Peyer's patch (tissue), 4 donors: ENCODE measurements around the gene NCKAP5. TPM values are rescaled to one million over a fixed set of nuclear protein-coding genes. Genes with fewer than 3 reads are reported as not detected.

Experiments used
- DNase-seq, 3 donors: peaks; one replicate each; pipeline ENCODE4 v3.0.0-alpha.2; 2017 to 2019
- H3K27ac ChIP-seq, 4 donors: fragments of 200-600 bp; sonication (generic); one replicate each; pipeline ENCODE4 v1.5.1; 2016 to 2019
- H3K27me3 ChIP-seq, 2 donors: fragments of 200-600 bp; sonication (generic); one replicate each; pipeline ENCODE4 v1.5.1; 2019
- H3K36me3 ChIP-seq, 3 donors: fragments of 200-600 bp; sonication (generic); one replicate each; pipeline ENCODE4 v1.5.1; 2016 to 2019
- H3K4me1 ChIP-seq, 4 donors: fragments of 200-600 bp; sonication (generic); one replicate each; pipeline ENCODE4 v1.5.1; 2016 to 2019
- H3K4me3 ChIP-seq, 4 donors: fragments of 200-600 bp; sonication (generic); 1 replicate in 3 of 4; 2 replicates in 1 of 4; pipeline ENCODE4 v1.5.1; 2016 to 2019; ENCODE audit warnings: mild to moderate bottlenecking in 1 of 4
- H3K9me3 ChIP-seq, 4 donors: fragments of 200-600 bp; sonication (generic); one replicate each; pipeline ENCODE4 v1.5.1; 2016 to 2019; ENCODE audit warnings: mild to moderate bottlenecking in 1 of 4
- CTCF ChIP-seq, 6 experiments: fragments of 450-650 bp in 4 of 6; fragments of 200-600 bp in 2 of 6; sonication (generic) in 1 of 6; IDR thresholded peaks; one replicate each; pipeline ENCODE4 v1.5.1; 2017 to 2019; ENCODE audit warnings: antibody characterized with exemption in 6 of 6, mild to moderate bottlenecking in 3 of 6, moderate library complexity in 1 of 6
- POLR2A ChIP-seq, 2 donors: fragments of 450-650 bp; IDR thresholded peaks; one replicate each; pipeline ENCODE4 v1.5.1; 2017; ENCODE audit warnings: antibody characterized with exemption in 2 of 2, mild to moderate bottlenecking in 2 of 2, moderate library complexity in 2 of 2
- total RNA-seq, 4 donors: library from RNA; depleted of rRNA; stranded (reverse); fragments of >200 nt; gene quantifications; one replicate each; pipeline ENCODE4 v1.1.0, GENCODE V29; 2016

NCKAP5 gene
- total RNA-seq, 4 donors from 2014 or later, result 9.1 to 28.5 (median 22.5) TPM

GRCh38 chr2:132923787-132924186 lies 644.5 kb downstream of the NCKAP5 start:
- Histone ChIP-seq H3K4me3 (no peak overlapping the region), H3K36me3 (no peaks in the 10 kb centered on the region), H3K9me3 (no peaks in the 10 kb centered on the region), H3K27ac (no peak overlapping the region), H3K4me1 (no peaks in the 10 kb centered on the region), H3K27me3 (no peaks in the 10 kb centered on the region)
- TF ChIP-seq POLR2A (IDR thresholded peaks at IDR 0.05), result no peak
- TF ChIP-seq CTCF (IDR thresholded peaks at IDR 0.05), result no peak
- DNase-seq, result no peak

GRCh38 chr2:132915812-132916549 lies 652.3 kb downstream of the NCKAP5 start:
- Histone ChIP-seq H3K9me3 (no peaks in the 10 kb centered on the region), H3K36me3 (no peaks in the 10 kb centered on the region), H3K27me3 (no peaks in the 10 kb centered on the region), H3K4me1 (no peaks in the 10 kb centered on the region), H3K27ac (no peak overlapping the region), H3K4me3 (no peak overlapping the region)
- DNase-seq, result no peak
- TF ChIP-seq CTCF (IDR thresholded peaks at IDR 0.05) (no peak), POLR2A (IDR thresholded peaks at IDR 0.05) (no peak)

- H3K4me1 ChIP-seq, result no peaks in the 10 kb centered on the region
- no peaks in the 10 kb centered on the region for H3K36me3 ChIP-seq
- H3K27ac ChIP-seq, result no peak overlapping the region
- H3K27me3 ChIP-seq, result no peaks in the 10 kb centered on the region
- DNase-seq, result no peak
- no peak for TF ChIP-seq POLR2A (IDR thresholded peaks at IDR 0.05)
- TF ChIP-seq CTCF (IDR thresholded peaks at IDR 0.05), result no peak
- H3K4me3 ChIP-seq, result no peak overlapping the region
- no peaks in the 10 kb centered on the region for H3K9me3 ChIP-seq
Observed at GRCh38 chr2:132911726-132912724, 656.2 kb downstream of the NCKAP5 start.

GRCh38 chr2:132910432-132910831 lies 657.8 kb downstream of the NCKAP5 start:
- TF ChIP-seq CTCF (IDR thresholded peaks at IDR 0.05), result no peak
- TF ChIP-seq POLR2A (IDR thresholded peaks at IDR 0.05), result no peak
- no peaks in the 10 kb centered on the region for H3K36me3 ChIP-seq
- H3K4me1 ChIP-seq, result no peaks in the 10 kb centered on the region
- H3K4me3 ChIP-seq, result no peak overlapping the region
- no peaks in the 10 kb centered on the region for H3K9me3 ChIP-seq
- H3K27ac ChIP-seq, result no peak overlapping the region
- DNase-seq, result no peak
- H3K27me3 ChIP-seq, result no peaks in the 10 kb centered on the region

- H3K27ac ChIP-seq, result no peak overlapping the region
- no peaks in the 10 kb centered on the region for H3K27me3 ChIP-seq
- no peak for DNase-seq
- TF ChIP-seq CTCF (IDR thresholded peaks at IDR 0.05), result no peak
- no peak for TF ChIP-seq POLR2A (IDR thresholded peaks at IDR 0.05)
- no peaks in the 10 kb centered on the region for H3K9me3 ChIP-seq
- H3K4me1 ChIP-seq, result no peaks in the 10 kb centered on the region
- H3K36me3 ChIP-seq, result no peaks in the 10 kb centered on the region
- no peak overlapping the region for H3K4me3 ChIP-seq
Observed at GRCh38 chr2:132909427-132909826, 658.8 kb downstream of the NCKAP5 start.
